Right lobe of liver (tissue), 4 donors: ENCODE results near the gene TREX2.

Experiments used
- CTCF ChIP-seq, 4 donors: fragments of 200-600 bp in 3 of 4; fragments of 450-650 bp in 1 of 4; IDR thresholded peaks; one replicate each; pipeline versions ENCODE4 v1.5.1 to v1.8.0; 2016 to 2022; ENCODE audit warnings: antibody characterized with exemption in 4 of 4, mild to moderate bottlenecking in 2 of 4
- POLR2A ChIP-seq: fragments of 450-650 bp; IDR thresholded peaks from one replicate; pipeline ENCODE4 v1.6.1; 2017; ENCODE audit warnings: antibody characterized with exemption, mild to moderate bottlenecking
- donor health status: DM: no; HTN: no; CAD: no.
- donor health status: DM: no; HTN: no; CAD: no.
- donor health status: DM: no; HTN: yes; CAD: no.

- TF ChIP-seq CTCF (IDR thresholded peaks at IDR 0.05) (no peak), POLR2A (no peak)
These were observed 15.1 kb downstream of the TREX2 start for GRCh38 chrX:153430796-153431195.
